GM23338 (cell line): ENCODE measurements around the gene MOK. TPM values are rescaled to one million over a fixed set of nuclear protein-coding genes. Genes with fewer than 3 reads are reported as not detected.
"Not testable (repeated sequence)": the region's sequence is repeated elsewhere in the genome, so short reads cannot be mapped to it uniquely, and the experiment has no call there.

Source experiments
- ATAC-seq: fragments of 200-7000 bp; cut with Tn5 transposase; 3 replicates; pipeline ENCODE4 v1.9.1; 2020
- DNase-seq: peaks from one replicate; pipeline ENCODE4 v3.0.0-alpha.2; 2015; ENCODE audit warnings: low spot score
- H2AFZ ChIP-seq: fragments of 200-600 bp; sonication (generic); 2 replicates; pipeline ENCODE4 v1.8.0; 2016; ENCODE audit warnings: antibody characterized with exemption, mild to moderate bottlenecking, moderate library complexity
- H3F3A ChIP-seq: fragments of 200-600 bp; sonication (generic); replicated peaks from 2 replicates; pipeline ENCODE4 v1.8.0; 2017; ENCODE audit warnings: antibody characterized with exemption, mixed run types, low read depth
- H3K27ac ChIP-seq: fragments of 200-600 bp; sonication (generic); 2 replicates; pipeline ENCODE4 v1.6.1; 2016; ENCODE audit warnings: low read depth
- H3K27me3 ChIP-seq: fragments of 200-600 bp; sonication (generic); 2 replicates; pipeline ENCODE4 v1.8.0; 2016; ENCODE audit warnings: mild to moderate bottlenecking, mixed run types, moderate library complexity; ENCODE audit not compliant: insufficient read depth
- H3K36me3 ChIP-seq: fragments of 200-600 bp; sonication (generic); 2 replicates; pipeline ENCODE4 v1.8.0; 2016; ENCODE audit warnings: mild to moderate bottlenecking; ENCODE audit not compliant: insufficient read depth
- H3K4me1 ChIP-seq: fragments of 200-600 bp; sonication (generic); 2 replicates; pipeline ENCODE4 v1.8.0; 2016; ENCODE audit warnings: mild to moderate bottlenecking, moderate library complexity; ENCODE audit not compliant: insufficient read depth
- H3K4me2 ChIP-seq: fragments of 200-600 bp; sonication (generic); 2 replicates; pipeline ENCODE4 v1.7.1; 2017; ENCODE audit warnings: mixed run types
- H3K4me3 ChIP-seq: fragments of 200-600 bp; sonication (generic); 2 replicates; pipeline ENCODE4 v1.6.1; 2016; ENCODE audit warnings: mixed run types
- H3K79me2 ChIP-seq: fragments of 200-600 bp; sonication (generic); replicated peaks from 2 replicates; pipeline ENCODE4 v1.8.0; 2017; ENCODE audit warnings: mild to moderate bottlenecking; ENCODE audit not compliant: insufficient read depth
- H3K9me2 ChIP-seq: fragments of 200-600 bp; sonication (generic); 2 replicates; pipeline ENCODE4 v1.8.0; 2017; ENCODE audit not compliant: insufficient read depth
- H4K20me1 ChIP-seq: fragments of 200-600 bp; sonication (generic); replicated peaks from 2 replicates; pipeline ENCODE4 v1.8.0; 2017; ENCODE audit warnings: mild to moderate bottlenecking; ENCODE audit not compliant: insufficient read depth
- H3K27ac Mint-ChIP-seq: 2 replicates; pipeline ENCODE4 v1.8.0; 2020; ENCODE audit warnings: inconsistent platforms, mild to moderate bottlenecking, moderate library complexity, mixed read lengths
- H3K27me3 Mint-ChIP-seq: 3 replicates; pipeline ENCODE4 v1.8.0; 2022; ENCODE audit warnings: low read depth, mild to moderate bottlenecking, moderate library complexity, mixed read lengths, inconsistent platforms; ENCODE audit not compliant: insufficient read depth, poor library complexity
- H3K36me3 Mint-ChIP-seq: 3 replicates; pipeline ENCODE4 v1.8.0; 2021; ENCODE audit warnings: low read depth, mild to moderate bottlenecking, inconsistent platforms, moderate library complexity, mixed read lengths
- H3K4me1 Mint-ChIP-seq: 3 replicates; pipeline ENCODE4 v1.8.0; 2020; ENCODE audit warnings: mild to moderate bottlenecking, inconsistent platforms, mixed read lengths
- H3K4me3 Mint-ChIP-seq: 3 replicates; pipeline ENCODE4 v1.8.0; 2021; ENCODE audit warnings: moderate library complexity, mild to moderate bottlenecking, inconsistent platforms, mixed read lengths
- H3K9me3 Mint-ChIP-seq: 3 replicates; pipeline ENCODE4 v1.8.0; 2020; ENCODE audit warnings: moderate library complexity, mild to moderate bottlenecking, inconsistent platforms, mixed read lengths
- CREB1 ChIP-seq: fragments of 250-450 bp; sonication (Bioruptor Pico); IDR thresholded peaks from 2 replicates; pipeline ENCODE4 v1.5.0; 2020; ENCODE audit warnings: low read depth, mild to moderate bottlenecking, moderate library complexity
- EZH2 ChIP-seq: fragments of 200-600 bp; sonication (generic); IDR thresholded peaks from one replicate; pipeline ENCODE4 v1.8.0; 2017; ENCODE audit warnings: antibody characterized with exemption, mild to moderate bottlenecking, low read depth; ENCODE audit not compliant: unreplicated experiment
- EZH2phosphoT487 ChIP-seq: fragments of 200-600 bp; sonication (generic); IDR thresholded peaks from one replicate; pipeline ENCODE4 v1.8.1; 2018; ENCODE audit warnings: antibody characterized with exemption; ENCODE audit not compliant: unreplicated experiment
- NANOG ChIP-seq: IDR thresholded peaks from 2 replicates; pipeline ENCODE4 v1.6.1; 2016; ENCODE audit warnings: antibody characterized with exemption, borderline replicate concordance
- STAT1 ChIP-seq: IDR thresholded peaks from one replicate; pipeline ENCODE4 v1.6.1; 2016; ENCODE audit warnings: antibody characterized with exemption; ENCODE audit not compliant: unreplicated experiment
- ZNF114 ChIP-seq: fragments of 250-450 bp; sonication (Bioruptor Pico); IDR thresholded peaks from 2 replicates; pipeline ENCODE4 v1.5.0; 2020; ENCODE audit warnings: mild to moderate bottlenecking, moderate library complexity
- ZNF331 ChIP-seq: fragments of 250-450 bp; sonication (Bioruptor Pico); IDR thresholded peaks from 2 replicates; pipeline ENCODE4 v1.5.0; 2020; ENCODE audit warnings: low read depth, mild to moderate bottlenecking, moderate library complexity
- polyA plus RNA-seq: library from polyadenylated mRNA; unstranded; fragments of >200 nt; fragmentation: Nextera tagmentation; extraction: Ambion mirVana; gene quantifications from 2 replicates; pipeline ENCODE4 v1.2.1, GENCODE V29; 2016
- total RNA-seq: library from RNA; depleted of rRNA; stranded (reverse); fragments of >200 nt; shearing (Covaris generic); gene quantifications from 2 replicates; pipeline ENCODE4 v1.2.3, GENCODE V29; 2014
- TF ChIP-seq, protein P1 (sequence below): fragments of 250-450 bp; sonication (Bioruptor Pico); IDR thresholded peaks from 2 replicates; pipeline ENCODE4 v1.5.0; 2020; ENCODE audit warnings: mild to moderate bottlenecking, moderate library complexity
- TF ChIP-seq, protein P2 (sequence below): IDR thresholded peaks from one replicate; pipeline ENCODE4 v1.6.1; 2018; ENCODE audit warnings: antibody characterized with exemption; ENCODE audit not compliant: unreplicated experiment
- TF ChIP-seq, protein P3 (sequence below), 2 experiments: fragments of 200-600 bp in 1 of 2; sonication (generic) in 1 of 2; conservative IDR thresholded peaks; 2 replicates each; pipeline versions ENCODE4 v1.5.1 to v1.6.1; 2016 to 2017; ENCODE audit warnings: antibody characterized with exemption in 2 of 2, low read depth in 2 of 2, mild to moderate bottlenecking in 2 of 2, moderate library complexity in 1 of 2

Gene MOK
- total and polyA plus RNA-seq, 2 experiments from 2014 or later = 3.1 TPM

DNA sequence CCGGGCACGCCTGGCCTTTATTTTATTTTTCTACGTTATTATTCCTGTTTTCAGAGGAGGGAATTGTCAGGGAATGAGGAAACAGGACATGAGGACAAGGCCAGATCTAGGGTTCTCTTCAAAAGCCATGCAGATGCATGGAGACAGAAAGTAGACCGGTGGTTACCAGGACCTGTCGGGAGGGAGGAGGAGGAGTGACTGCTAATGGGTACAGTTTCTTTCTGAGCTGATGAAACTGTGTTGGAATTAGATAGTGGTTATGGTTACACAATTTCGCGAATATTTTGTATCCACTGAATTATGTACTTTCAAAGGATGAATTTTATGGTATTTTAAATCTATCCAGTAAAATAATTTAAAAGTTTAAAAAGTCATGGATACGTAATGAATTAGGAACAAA, 25.8 kb upstream of the MOK start (continued):
- TF ChIP-seq, protein P1, sequence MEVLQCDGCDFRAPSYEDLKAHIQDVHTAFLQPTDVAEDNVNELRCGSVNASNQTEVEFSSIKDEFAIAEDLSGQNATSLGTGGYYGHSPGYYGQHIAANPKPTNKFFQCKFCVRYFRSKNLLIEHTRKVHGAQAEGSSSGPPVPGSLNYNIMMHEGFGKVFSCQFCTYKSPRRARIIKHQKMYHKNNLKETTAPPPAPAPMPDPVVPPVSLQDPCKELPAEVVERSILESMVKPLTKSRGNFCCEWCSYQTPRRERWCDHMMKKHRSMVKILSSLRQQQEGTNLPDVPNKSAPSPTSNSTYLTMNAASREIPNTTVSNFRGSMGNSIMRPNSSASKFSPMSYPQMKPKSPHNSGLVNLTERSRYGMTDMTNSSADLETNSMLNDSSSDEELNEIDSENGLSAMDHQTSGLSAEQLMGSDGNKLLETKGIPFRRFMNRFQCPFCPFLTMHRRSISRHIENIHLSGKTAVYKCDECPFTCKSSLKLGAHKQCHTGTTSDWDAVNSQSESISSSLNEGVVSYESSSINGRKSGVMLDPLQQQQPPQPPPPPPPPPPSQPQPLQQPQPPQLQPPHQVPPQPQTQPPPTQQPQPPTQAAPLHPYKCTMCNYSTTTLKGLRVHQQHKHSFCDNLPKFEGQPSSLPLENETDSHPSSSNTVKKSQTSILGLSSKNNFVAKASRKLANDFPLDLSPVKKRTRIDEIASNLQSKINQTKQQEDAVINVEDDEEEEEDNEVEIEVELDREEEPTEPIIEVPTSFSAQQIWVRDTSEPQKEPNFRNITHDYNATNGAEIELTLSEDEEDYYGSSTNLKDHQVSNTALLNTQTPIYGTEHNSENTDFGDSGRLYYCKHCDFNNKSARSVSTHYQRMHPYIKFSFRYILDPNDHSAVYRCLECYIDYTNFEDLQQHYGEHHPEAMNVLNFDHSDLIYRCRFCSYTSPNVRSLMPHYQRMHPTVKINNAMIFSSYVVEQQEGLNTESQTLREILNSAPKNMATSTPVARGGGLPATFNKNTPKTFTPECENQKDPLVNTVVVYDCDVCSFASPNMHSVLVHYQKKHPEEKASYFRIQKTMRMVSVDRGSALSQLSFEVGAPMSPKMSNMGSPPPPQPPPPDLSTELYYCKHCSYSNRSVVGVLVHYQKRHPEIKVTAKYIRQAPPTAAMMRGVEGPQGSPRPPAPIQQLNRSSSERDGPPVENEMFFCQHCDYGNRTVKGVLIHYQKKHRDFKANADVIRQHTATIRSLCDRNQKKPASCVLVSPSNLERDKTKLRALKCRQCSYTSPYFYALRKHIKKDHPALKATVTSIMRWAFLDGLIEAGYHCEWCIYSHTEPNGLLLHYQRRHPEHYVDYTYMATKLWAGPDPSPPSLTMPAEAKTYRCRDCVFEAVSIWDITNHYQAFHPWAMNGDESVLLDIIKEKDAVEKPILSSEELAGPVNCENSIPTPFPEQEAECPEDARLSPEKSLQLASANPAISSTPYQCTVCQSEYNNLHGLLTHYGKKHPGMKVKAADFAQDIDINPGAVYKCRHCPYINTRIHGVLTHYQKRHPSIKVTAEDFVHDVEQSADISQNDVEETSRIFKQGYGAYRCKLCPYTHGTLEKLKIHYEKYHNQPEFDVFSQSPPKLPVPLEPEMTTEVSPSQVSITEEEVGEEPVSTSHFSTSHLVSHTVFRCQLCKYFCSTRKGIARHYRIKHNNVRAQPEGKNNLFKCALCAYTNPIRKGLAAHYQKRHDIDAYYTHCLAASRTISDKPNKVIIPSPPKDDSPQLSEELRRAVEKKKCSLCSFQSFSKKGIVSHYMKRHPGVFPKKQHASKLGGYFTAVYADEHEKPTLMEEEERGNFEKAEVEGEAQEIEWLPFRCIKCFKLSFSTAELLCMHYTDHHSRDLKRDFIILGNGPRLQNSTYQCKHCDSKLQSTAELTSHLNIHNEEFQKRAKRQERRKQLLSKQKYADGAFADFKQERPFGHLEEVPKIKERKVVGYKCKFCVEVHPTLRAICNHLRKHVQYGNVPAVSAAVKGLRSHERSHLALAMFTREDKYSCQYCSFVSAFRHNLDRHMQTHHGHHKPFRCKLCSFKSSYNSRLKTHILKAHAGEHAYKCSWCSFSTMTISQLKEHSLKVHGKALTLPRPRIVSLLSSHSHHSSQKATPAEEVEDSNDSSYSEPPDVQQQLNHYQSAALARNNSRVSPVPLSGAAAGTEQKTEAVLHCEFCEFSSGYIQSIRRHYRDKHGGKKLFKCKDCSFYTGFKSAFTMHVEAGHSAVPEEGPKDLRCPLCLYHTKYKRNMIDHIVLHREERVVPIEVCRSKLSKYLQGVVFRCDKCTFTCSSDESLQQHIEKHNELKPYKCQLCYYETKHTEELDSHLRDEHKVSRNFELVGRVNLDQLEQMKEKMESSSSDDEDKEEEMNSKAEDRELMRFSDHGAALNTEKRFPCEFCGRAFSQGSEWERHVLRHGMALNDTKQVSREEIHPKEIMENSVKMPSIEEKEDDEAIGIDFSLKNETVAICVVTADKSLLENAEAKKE (CRISPR knock-in tag) = no peak
- TF ChIP-seq STAT1 (no peak), CREB1 (no peak), ZNF331 (CRISPR knock-in tag) (no peak), ZNF114 (CRISPR knock-in tag) (no peak), EZH2phosphoT487 (no peak), EZH2 (no peak), NANOG (no peak)
- TF ChIP-seq, protein P2, sequence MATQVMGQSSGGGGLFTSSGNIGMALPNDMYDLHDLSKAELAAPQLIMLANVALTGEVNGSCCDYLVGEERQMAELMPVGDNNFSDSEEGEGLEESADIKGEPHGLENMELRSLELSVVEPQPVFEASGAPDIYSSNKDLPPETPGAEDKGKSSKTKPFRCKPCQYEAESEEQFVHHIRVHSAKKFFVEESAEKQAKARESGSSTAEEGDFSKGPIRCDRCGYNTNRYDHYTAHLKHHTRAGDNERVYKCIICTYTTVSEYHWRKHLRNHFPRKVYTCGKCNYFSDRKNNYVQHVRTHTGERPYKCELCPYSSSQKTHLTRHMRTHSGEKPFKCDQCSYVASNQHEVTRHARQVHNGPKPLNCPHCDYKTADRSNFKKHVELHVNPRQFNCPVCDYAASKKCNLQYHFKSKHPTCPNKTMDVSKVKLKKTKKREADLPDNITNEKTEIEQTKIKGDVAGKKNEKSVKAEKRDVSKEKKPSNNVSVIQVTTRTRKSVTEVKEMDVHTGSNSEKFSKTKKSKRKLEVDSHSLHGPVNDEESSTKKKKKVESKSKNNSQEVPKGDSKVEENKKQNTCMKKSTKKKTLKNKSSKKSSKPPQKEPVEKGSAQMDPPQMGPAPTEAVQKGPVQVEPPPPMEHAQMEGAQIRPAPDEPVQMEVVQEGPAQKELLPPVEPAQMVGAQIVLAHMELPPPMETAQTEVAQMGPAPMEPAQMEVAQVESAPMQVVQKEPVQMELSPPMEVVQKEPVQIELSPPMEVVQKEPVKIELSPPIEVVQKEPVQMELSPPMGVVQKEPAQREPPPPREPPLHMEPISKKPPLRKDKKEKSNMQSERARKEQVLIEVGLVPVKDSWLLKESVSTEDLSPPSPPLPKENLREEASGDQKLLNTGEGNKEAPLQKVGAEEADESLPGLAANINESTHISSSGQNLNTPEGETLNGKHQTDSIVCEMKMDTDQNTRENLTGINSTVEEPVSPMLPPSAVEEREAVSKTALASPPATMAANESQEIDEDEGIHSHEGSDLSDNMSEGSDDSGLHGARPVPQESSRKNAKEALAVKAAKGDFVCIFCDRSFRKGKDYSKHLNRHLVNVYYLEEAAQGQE = no peak
- TF ChIP-seq, protein P3, sequence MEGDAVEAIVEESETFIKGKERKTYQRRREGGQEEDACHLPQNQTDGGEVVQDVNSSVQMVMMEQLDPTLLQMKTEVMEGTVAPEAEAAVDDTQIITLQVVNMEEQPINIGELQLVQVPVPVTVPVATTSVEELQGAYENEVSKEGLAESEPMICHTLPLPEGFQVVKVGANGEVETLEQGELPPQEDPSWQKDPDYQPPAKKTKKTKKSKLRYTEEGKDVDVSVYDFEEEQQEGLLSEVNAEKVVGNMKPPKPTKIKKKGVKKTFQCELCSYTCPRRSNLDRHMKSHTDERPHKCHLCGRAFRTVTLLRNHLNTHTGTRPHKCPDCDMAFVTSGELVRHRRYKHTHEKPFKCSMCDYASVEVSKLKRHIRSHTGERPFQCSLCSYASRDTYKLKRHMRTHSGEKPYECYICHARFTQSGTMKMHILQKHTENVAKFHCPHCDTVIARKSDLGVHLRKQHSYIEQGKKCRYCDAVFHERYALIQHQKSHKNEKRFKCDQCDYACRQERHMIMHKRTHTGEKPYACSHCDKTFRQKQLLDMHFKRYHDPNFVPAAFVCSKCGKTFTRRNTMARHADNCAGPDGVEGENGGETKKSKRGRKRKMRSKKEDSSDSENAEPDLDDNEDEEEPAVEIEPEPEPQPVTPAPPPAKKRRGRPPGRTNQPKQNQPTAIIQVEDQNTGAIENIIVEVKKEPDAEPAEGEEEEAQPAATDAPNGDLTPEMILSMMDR (conservative IDR thresholded peaks at IDR 0.05; ENCODE audit: low read depth in 2 of 2) = no peak

DNA sequence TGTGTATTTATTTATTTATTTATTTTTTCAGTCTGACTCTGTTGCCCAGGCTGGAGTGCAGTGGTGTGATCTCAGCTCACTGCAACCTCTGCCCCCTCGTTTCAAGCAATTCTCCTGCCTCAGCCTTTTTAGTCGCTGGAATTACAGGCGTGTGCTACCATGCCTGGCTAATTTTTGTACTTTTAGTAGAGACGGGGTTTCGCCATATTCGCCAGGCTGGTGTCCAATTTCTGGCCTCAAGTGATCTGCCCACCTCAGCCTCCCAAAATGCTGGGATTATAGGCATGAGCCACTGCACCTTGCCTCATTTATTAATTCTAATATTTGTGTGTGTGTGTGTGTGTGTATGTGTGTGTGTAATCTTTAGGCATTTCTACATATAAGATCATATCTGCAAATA, 24.4 kb upstream of the MOK start:
- H3K36me3 ChIP-seq, H3K27me3 Mint-ChIP-seq, H3K79me2 ChIP-seq, DNase-seq, H3K4me3 ChIP-seq, ATAC-seq, H3K4me1 Mint-ChIP-seq, H3K4me1 ChIP-seq, H2AFZ ChIP-seq, H3K27me3 ChIP-seq, H3K4me3 Mint-ChIP-seq, H4K20me1 ChIP-seq, H3K4me2 ChIP-seq, H3K27ac ChIP-seq, H3K9me3 Mint-ChIP-seq, H3F3A ChIP-seq, H3K36me3 Mint-ChIP-seq, H3K9me2 ChIP-seq, H3K27ac Mint-ChIP-seq: not testable (repeated sequence)
